ENCODE measurements around the gene HEXD.

DNA sequence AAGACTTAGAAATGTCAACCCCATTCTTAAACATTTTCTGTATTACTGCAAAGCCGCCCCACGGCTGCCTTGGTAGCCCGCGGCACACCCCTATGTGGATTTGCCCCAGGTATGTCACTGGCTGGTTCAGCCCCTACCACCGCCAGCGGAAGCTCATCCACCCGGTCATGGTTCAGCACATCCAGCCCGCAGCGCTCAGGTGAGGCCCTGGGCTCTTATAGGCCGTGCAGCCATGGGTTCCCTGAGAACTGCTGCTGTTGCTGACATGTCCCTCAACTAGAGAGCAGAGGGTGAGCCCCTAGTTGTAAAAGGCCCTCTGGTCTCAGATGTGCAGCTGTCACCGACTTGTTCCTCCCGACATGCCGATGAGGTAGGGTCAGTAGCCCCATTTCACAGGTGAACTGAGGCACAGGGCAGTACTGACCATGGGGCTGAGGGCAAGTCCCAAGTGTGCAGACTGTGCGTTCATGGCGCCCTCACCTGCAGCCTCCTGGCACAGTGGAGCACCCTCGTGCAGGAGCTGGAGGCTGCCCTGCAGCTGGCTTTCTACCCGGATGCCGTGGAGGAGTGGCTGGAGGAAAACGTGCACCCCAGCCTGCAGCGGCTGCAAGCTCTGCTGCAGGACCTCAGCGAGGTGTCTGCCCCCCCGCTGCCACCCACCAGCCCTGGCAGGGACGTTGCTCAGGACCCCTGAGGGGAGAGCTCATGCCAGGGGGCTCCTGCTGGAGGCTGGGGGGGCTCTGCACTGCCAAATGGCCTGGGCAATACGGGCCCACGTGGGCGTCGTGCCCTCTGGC lies 23.7 kb downstream of the HEXD start:
- TF ChIP-seq CTCF (IDR thresholded peaks at IDR 0.05; ENCODE audit: low read length) (no peak), EZH2phosphoT487 (IDR thresholded peaks at IDR 0.05; ENCODE audit: low read length) (no peak)
